Body of pancreas (tissue), 4 donors: ENCODE measurements around the gene ERC1.

Source experiments
- POLR2A ChIP-seq, 3 donors: fragments of 450-650 bp; IDR thresholded peaks; one replicate each; pipeline ENCODE4 v1.6.1; 2016; ENCODE audit warnings: antibody characterized with exemption in 3 of 3, mild to moderate bottlenecking in 2 of 3
- TF ChIP-seq, protein P1 (sequence below), 7 experiments: fragments of 450-650 bp in 4 of 7; fragments of 200-600 bp in 3 of 7; sonication (generic) in 3 of 7; IDR thresholded peaks; one replicate each; pipeline ENCODE4 v1.5.1; 2016 to 2019; ENCODE audit warnings: antibody characterized with exemption in 7 of 7

DNA sequence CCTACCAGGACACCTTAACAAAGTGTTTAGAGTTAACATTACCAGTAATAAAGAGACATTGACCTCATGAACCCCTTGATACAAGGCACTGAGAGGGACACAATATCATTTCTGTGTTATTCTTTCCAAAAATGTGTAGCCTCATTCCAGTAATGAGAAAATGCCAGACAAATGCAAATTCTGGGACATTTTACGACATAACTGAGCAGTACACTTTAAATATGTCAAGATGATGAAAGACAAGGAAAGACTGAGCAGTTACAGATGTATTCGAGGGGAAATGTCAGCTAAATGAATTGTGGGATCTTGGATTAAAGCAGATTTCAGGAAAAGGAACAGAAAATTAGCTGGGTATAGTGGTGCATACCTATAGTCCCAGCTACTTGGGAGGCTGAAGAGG is 255.6 kb downstream of the ERC1 start:
- TF ChIP-seq, protein P1, sequence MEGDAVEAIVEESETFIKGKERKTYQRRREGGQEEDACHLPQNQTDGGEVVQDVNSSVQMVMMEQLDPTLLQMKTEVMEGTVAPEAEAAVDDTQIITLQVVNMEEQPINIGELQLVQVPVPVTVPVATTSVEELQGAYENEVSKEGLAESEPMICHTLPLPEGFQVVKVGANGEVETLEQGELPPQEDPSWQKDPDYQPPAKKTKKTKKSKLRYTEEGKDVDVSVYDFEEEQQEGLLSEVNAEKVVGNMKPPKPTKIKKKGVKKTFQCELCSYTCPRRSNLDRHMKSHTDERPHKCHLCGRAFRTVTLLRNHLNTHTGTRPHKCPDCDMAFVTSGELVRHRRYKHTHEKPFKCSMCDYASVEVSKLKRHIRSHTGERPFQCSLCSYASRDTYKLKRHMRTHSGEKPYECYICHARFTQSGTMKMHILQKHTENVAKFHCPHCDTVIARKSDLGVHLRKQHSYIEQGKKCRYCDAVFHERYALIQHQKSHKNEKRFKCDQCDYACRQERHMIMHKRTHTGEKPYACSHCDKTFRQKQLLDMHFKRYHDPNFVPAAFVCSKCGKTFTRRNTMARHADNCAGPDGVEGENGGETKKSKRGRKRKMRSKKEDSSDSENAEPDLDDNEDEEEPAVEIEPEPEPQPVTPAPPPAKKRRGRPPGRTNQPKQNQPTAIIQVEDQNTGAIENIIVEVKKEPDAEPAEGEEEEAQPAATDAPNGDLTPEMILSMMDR (IDR thresholded peaks at IDR 0.05) = no peak
- no peak for TF ChIP-seq POLR2A (IDR thresholded peaks at IDR 0.05)
